HG02840 (cell line): ENCODE measurements around the gene ACSS1.

Source experiments
- ATAC-seq: cut with Tn5 transposase; IDR thresholded peaks from one replicate; pipeline ENCODE4 v1.9.1; 2021; ENCODE audit warnings: mild to moderate bottlenecking, moderate library complexity, moderate number of reproducible peaks; ENCODE audit not compliant: unreplicated experiment, low FRiP score

The ACSS1 gene

DNA sequence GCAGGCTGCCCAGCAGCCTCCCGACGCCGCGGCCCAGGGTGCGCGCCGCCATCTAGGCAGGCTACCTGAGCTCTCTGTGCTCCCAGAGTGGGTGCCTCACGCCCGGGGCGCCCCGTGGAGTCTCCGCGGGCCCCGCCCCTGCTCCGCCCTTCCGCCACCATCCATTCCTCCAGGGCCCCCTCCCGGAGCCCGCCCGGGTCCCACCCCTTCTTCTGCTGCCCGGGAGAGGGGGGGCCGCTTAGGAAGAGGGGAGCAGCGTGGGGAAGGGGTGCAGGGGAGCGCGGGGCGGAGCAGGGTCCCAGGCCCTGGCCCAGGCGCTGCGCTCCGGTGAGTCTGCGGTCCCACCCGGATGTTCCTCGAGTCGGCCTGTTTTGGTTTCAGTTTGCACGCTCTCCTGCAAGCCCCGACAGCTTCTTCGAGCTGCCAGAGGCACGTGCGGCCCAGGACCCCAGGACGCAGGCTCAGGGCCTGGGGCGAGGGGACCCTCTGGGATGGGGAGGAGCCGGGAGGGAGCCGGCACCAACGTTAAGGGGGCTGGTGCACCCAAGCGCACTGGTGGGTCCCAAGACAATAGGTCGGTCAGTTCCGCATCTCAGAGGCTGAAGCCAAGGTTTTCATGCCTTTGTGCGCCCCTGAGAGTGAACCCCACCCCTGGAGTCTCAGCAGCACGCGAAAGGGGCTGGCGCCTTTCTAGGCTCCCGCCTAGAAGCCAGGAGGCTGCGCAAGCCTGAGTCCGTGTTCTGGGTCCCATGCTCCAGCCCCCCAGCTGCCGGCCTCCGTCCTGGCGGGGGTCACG is at the start of gene ACSS1:
TSS of gene ACSS1 (minus strand) at position 89 of the 796 bp plus-strand sequence. CDS start at position 52, 37 bp downstream.
- peak; percentile 53 for ATAC-seq

DNA sequence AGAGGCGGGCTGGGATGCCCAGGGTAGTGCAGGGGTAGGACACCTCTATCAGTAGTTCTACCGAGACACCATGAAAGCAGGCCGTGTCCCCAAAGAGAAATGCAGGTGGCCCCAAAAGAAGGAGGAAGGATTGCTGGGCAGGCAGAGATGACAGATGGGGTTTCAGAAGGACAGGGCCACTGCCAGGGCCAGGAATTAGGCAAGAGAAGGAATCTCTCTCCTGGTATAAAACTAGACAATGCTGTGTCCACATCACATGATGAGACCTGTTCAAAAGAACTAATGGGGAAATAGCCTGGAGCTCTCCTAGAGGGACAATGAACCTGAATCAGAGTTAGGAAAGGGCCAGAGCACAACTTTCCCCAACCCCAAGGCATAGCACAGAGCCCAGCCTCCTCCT is 45.6 kb upstream of the ACSS1 start:
- ATAC-seq, result no peak

DNA sequence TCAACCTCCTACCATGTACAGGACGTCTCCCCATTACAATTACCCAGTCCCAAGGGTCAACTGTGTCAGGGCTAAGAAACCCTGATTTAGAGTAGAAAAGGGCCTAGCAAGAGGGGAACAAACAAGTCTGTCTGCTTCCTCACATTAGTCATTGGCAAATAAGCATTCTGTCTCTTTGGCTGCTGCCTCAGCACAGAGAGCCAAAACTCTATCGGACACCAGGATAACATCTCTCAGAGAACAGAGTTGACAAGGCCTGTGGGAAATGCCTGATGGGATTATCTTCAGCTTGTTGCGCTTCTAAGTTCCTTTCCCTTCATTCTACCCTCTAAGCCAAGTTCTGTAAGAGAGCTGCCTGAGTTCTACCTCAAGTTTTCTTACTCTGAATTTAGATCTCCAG is 43.0 kb upstream of the ACSS1 start:
- ATAC-seq, result no peak

DNA sequence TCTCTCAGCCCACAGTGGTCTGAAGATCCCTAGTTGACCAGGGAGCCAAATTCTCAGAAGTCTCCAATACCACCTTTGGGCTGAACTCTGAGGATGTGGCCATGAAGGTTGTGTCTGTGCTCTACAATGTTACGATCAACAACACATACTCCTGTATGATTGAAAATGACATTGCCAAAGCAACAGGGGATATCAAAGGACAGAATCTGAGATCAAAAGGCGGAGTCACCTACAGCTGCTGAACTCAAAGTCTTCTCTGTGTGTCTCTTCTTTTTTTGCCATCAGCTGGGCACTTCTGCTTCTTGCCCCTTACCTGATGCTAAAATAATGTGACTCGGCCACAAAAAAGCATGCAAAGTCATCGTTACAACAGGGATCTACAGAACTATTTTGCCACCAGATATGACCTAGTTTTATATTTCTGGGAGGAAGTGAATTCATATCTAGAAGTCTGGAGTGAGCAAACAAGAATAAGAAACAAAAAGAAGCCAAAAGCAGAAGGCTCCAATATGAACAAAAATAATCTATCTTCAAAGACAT is 41.7 kb upstream of the ACSS1 start:
- ATAC-seq, result no peak

DNA sequence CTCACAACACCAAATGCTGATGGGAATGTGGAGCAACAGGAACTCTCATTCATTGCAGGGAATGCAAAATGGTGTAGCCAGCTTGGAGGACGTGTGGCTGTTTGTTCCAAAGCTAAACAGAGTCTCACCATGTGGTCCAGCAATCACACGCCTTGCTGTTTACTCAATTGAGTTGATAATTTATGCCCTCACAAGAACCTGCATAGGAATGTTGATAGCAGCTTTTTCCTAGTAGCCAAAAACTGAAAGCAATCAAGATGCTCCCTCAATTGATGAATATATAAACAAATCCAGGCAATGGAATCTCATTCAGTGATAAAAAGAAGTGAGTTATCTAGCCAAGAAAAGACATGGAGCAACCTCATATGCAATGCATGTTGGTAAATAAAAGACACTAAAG is 39.6 kb upstream of the ACSS1 start:
- no peak for ATAC-seq

DNA sequence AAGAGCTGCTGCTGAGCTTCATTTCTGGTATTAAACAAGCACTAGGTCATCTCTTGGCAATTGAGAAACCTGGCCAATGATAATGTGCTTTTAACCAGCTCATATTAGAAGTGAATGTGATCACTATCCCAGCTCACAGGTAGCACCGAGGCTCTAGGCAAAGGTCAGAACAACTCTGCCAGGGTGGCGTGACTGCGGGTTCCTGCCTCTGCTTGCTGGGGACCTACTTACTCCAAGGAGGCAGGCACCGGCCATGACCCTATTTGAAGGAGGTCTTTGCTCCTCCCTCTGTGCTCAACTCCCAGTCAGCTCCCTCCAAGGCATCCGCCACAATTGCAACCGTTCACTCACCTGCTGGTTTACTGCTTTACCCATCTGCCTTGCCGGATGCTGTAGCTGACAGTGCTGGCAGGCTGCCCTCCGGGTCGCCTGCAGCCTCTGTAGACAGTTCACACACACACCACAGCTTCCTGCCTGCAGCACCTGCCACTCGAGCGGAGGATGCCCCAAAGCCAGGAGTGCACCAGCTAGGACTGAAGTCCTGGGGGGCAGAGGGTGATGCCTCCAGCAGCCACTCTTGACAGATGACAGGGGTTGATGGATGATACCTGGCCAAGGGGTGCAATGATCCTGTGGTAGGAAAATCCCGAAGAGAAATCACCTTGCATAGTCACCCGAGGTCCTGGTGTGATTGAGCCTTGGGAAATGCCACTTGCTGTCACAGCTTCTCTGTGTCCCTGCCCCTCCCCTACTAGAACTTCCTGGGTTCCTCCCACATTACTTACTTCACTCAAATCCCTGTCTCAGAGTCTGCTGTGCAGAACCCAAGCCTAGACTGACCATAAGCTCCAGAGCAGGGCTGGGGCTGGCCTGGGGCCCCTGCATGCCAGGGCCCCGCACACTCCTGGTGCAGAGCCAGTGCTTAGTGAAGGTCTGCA is 32.8 kb upstream of the ACSS1 start:
- no peak for ATAC-seq

DNA sequence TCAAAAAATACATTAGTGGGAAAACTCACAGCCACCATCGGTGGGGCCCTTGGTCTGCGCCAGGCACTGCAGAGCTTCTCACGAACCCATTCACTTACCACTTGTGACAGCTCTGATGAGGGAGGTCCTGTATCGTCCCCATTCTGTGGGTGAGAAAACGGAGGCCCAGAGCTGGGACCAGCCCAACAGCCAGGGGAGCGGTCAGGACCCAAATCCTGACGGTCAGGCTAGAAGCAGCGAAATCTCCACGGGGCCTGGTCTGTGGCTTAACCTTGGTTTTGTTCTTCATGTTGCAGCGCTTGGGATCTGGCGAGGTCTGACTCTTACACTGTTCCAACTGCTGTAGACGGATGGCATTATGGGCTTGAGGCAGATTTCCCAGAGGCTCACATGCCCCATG is 31.7 kb upstream of the ACSS1 start:
- no peak for ATAC-seq

DNA sequence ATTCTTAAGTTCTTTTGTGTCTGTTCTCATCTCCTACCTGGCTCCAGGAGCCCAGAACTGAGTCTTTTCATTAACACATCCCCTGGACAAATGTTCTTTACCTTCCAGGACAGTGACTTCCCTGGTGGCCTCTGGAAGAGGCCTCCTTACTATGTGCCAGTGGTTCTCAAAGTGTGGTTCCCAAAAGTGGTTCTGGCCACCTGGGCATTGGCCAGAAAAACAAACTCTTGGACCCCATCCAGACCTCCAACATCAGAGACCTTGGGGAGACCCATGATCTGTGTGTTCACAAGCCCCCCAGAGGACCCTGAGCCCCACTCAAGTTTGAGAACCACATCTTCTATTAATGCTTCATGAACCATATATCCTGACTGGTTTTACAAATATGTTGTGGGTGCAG is 31.2 kb upstream of the ACSS1 start:
- no peak for ATAC-seq

DNA sequence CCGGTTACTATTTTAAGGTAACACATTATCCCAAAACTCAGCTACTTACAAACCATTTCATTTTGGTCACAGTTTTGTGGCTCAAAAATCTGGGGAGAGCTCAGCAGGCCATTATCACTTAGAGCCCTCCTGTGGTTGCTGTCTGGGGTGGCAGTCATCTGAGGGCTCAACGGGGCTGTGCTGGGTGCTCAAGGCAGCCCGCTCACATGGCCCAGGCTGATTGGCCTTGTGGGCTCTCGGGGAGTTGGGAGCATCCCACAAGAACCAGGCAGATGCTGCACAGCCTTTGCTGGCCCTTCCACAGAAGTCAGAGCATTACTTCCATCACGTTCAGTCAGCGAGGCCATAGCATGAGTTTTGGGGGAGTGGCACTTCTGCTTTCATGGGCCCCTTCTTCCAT is 30.3 kb upstream of the ACSS1 start:
- ATAC-seq, result no peak

DNA sequence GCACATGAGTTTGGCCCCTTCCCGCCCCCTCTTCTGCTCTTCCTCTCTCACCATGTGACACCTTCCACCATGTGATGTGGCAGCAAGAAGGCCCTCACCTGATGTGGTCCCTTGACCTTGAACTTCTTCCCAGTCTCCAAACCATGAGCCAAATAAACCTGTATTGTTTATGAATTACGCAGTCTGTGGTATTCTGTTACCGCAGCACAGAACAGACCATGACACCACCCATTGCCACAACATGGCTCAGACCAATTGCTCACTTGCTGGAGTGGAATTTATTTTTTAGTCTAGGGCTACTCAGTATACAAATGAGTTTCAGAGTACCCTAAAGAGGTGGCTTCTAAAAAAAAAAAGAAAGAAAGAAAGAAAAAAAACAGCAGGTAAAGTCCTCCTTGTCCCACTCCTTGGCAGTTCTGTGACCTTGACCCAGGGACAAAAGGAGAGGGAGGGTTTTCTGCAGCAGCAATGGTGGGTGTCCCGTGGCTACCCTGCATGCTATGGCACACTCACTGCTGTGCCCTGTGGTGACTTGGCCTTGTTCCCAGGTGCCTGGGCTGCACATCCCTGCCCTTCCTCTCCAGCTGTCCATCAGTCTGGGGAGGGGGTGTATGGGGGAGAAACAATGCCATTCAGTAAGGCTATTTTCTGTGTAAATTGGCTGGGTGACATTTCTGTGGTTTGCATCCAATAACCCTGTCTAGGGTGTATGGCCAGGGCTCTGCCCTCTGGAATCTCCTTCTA is 29.4 kb upstream of the ACSS1 start:
- no peak for ATAC-seq

DNA sequence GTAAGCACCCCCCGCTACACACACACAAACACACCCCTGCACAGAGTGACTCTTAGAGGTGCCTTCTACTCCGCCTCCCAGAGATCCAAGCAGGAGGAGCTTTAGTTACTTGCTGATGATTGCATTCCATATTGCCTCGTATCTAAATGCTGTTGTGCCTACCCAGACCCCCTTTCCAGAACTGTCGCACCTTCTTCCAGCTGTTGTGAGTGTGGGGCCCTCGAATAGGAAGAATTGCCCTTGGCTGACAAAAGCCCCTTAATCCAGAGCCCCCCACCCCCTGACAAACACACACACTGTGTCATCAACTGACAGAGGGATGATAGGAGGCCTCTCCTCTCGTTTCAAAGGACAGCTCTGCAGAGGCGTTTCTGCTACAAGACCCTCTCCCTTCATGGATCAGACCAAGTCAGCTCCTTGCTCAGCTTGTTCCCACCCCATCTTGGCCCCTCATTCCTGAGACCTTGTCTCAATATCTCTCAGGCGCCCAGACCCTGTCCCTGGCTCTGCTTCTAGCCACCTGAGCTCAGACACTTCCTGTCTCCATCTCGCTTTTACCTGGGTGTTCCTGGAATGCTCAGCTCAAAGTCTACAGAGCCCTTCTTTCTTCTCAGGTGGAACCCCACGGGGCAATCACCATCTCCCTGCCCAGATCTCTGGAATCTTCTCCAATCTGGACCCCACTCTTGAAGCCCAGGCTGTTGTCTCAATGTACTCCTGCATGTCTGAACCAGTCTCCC is 28.0 kb upstream of the ACSS1 start:
- no peak for ATAC-seq

DNA sequence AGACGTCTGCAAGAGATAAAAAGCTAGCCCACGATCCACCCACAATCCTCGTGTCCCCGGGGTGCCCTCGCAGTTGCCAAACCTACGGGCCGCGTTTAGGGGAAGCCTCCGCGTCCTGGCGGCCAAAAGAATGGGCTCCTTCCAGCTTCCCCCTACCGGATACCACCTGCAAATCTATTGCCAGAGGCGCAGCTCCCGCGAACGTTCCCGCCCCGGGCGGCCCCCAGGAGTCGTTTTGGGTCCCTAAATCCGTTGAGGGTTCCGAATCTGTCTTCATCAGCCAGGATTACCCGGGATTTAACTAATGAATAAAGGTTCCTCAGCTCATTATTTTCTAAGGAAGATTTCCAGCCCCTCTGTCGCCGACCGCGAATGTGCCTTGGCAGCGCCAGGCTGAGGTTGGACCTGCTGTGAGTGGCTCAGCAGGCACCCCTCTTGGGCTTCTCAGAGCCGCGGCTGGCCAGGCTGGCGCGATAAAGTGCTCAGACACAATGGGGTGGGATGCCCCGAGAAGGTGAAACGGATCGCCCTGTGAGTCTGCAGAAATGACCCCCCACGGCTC is 26.8 kb upstream of the ACSS1 start:
- ATAC-seq, result no peak

DNA sequence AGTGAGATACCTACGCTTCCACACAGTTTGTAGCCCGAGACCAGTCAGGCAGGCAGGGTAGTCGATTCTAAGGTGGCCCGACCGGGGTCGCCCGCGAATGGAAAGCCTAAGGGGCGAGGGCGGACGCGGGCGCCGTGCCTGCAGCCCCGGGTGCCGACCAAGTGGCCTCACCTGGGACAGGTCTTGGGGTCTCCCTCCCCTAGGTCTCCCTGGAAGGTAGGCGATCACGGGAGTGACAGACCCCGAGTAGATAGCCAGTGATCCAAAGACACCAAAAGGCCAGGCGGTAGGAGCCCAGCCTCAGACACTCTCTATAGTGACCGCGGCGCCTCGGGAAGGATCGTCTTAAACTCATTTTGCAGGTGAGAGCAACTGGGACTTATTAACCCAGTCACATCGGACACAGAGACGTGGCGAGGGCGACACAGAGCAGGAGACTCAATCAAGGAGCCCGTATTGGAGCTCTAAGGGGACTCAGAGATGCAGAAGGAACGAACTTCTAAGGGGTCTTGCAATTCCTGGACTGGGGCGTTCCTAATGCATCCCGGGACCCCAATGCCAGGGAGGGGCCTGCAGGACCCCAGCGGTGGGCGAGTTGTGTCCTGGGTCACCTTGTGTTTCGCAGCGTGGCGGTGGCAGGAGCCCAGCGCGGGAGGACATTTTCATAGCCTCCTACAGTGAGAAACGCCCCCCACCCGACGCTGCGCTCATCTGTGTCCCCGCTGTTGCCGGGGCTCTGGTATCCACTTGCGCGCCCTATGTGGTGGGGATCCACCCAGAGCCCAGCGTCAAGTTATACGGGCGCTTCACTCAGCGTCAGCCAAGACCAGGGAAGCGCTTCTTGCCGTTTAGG is 26.1 kb upstream of the ACSS1 start:
- no peak for ATAC-seq

DNA sequence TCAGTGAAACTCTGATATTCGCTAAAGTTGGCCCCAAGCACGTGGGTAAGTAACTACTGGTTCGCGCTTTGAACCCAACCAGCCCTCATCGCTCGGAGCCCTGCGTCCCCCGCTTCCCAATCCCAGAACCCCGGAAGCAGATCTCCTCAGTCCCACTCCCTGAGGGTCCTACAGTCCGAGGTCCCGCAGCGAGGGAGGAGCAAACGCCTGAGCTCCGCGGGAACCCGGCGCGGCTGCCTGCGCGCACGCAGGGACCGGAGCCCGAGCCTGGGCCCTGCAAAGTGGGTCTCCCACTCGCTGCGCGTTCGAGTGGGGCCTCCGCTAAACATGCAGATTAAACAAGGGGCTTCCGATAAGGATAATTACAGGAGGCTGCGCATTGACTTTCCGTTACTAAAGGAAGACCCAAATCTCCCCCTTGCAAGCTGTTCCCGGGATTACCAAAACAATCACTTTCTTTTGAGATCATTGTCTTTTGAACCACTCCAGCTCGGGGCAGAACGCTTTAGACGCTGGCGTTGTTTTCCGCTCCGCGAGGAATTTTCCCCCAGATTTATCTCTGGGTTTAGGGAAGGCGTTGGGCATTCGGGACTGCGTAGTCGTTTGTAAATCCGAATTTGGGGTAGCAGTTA is 25.3 kb upstream of the ACSS1 start:
- no peak for ATAC-seq

DNA sequence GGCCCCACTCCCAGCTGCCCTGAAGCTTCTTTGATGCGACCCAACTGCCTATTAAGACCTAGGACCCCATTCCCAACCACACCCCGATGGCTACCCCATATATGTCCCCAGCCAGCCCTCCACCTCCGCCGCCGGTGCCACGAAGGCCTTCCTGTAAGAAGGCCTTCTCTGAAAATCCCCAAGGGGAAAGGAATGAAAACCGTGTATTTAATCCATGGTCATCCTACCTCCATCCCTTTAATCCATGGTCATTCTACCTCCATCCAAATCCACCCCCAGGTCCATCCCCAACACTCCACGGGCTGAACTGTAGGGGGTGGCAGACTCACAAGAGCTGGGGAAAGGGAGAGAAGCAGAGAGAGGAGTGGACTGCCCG is 24.5 kb upstream of the ACSS1 start:
- no peak for ATAC-seq

DNA sequence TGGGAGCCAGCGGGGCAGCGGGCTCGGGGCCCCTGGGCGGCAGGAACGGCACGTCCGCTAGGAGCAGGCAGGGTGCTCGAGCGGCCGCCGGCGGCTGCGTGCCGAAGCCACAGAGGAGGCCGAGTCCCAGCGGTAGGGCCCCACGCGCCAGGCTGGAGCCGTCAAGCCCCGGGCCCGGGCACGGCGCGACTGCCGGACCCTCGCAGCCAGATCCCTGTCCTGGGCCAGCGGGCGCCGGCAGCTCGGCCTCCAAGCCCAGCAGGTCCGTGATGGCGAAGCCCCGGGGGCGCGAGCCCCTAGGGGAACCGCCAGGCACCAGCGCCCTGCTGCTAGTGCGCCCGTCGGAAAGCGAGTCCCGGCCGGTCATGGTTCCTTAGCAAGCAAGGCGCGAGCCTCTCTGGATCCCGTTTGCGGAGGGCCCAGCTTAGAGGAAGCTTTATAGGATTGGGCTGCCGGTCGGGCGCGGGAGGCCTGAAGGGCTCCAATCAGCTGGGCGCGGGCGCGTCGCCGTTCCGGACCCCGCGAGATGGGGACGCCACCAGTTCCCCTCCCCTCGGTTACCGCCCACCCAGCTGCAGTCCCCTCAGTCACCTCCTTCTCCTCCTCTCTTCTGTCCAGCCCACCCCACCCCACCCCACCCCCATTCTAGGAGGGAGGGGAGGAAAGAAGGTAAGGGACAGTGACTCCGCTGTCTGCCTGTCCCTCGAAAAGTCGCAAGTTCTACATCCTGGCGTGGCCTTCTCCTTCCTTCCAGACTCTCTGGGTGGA is 24.0 kb upstream of the ACSS1 start, which contains the start of gene VSX1:
TSS of gene VSX1 (minus strand) at position 412 of the 768 bp plus-strand sequence. CDS start at position 367, 45 bp downstream.
- ATAC-seq, result no peak

DNA sequence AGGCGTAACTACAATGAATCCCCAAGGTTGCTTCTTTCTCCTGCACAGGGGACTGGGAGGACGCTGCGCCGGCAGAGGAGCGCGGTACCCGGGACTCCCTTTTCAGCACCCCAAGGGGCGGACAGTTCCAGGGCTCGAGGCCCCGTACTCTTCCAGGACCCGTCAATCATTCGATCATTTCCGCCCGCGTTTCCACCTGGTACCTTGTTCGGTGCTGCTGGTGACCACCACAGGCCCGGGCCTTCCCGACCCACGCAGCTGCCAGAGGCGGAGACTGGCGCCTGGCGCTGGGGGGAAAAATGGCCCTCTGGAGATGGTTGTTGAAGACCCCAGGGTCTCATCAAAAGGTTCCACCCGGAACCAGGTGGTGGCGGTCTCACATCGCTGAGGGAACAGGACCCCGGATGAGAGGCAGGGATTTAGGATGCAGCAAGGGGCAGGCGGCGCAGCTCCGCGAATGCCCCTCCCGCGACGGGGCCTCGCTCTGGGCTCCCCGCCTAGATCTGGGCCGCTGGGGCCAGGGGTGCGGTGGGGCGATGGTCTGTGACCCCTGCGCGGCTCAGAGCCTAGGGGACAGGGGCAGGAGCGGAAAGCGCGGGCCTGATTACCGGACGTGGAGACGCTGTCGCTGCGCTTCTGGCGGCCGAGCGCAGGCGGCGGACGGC is 23.3 kb upstream of the ACSS1 start:
- no peak for ATAC-seq
